GM15510 (cell line): ENCODE measurements around the gene PRX.

Experiments
- POLR2A ChIP-seq: IDR thresholded peaks from 3 replicates; pipeline ENCODE4 v1.6.1; 2011; ENCODE audit warnings: borderline replicate concordance; ENCODE audit not compliant: insufficient read length; ENCODE audit errors: extremely low read depth

Gene PRX

DNA sequence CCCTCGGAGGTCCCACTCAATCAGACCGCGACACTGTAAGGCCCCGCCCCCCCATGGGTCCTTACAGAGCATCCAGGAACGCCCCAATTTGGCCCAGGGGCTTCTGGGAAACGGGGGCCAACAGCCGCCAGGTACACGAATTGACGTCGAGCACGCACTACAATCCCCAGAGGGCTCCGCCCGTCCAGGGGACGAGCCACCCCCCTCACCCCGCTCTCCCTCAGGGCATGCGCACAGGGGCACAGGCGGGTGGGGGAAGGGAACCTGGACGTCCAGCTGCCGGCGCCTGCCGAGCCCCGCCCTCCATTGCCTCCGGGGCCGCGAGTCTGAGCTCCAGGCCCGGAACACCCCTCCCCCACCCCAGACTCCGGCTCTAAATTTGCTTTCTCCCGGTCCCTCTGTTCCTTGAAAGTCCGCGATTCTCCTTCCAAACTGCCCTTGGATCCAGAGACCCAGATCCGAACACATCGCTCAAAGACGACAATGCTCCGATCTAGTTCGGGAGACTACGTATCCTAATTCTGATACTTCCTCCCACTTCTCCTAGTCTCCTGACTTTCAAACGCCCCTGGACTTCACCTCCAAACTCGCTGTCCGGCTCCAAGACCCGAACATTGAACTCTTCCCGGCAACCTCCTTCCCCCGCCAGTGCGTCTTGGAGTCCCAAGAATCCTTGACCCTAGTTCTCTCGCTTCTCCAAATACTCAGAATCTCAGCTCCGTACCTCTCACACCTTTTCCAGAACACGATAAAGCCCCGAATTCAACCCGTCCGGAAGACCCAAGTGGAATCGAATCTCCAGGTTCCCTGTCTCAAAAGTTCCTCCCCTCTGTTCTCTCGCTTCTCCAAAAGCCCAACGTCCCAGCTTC is 30.2 kb upstream of the PRX start:
- TF ChIP-seq POLR2A = peak; percentile 48

- no peak for TF ChIP-seq POLR2A
Measured at GRCh38 chr19:40442328-40443130, 29.4 kb upstream of the PRX start.

DNA sequence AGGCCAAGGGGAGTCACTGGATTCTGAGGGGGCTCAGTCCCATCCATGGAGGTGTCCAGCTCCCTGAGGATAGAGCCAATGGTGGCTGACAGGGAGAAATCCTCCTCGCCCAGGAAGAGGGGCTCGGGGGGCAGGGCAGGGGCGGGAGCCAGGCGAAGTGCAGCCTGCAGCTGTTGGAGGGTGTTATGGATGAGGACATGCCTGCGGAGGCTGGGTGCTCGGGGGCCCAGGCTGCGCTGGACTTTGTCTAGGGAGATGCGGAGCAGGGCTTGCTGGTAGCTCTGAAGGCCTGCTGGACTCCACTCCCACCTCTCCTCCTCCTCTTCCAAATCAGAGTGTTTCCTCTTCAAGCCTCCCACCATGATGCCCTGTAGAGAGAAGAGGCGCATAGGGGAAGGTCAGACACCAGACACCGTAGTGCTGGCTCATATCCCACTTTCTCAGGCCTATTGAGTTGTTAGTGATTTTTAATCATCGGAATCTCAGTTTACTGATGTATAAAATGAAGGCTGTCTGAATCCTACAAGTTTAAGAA is 28.6 kb upstream of the PRX start:
- no peak for TF ChIP-seq POLR2A

GRCh38 chr19:40438284-40438683 is 25.1 kb upstream of the PRX start:
- TF ChIP-seq POLR2A = no peak

DNA sequence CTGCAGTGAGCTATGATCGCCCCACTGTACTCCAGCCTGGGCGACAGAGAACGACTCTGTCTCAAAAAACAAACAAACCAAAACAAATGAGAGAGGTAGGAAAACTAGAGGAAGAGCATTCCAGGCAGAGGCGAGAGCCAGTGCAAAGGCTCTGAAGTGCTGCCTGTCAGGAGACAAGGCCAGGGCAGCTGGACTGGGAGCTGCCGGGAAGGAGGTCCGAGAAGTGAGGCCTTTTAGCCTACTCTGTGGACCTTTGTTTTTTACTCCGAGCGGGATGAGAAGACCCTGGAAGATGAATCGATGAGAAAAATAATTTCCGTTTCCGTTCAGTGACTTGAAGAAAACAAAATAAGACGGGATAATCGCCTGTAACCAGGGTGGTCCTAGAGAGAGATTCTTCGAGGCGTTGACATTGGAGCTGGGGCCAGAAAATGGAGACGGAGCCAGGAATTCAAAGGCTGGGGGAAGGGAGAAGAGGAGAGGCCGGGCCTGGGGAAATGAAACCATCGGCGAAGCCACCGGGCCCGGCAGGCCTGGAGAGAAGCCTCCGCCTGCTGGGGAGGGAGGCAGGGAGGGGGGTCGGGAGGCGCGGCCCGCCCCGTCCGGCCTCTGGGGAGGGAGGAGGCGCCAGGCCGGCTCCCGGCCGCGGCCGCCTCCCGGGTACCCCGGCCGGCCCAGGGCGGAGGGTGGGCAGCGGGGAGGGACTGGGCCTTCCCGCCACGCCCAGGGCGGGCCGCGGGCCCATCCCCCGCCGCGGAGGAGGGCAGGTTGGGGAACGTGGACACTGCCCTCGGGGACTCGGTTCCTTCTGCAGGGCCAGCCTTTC is 20.4 kb upstream of the PRX start:
- peak; percentile 47 for TF ChIP-seq POLR2A

GRCh38 chr19:40431698-40432097 is 18.5 kb upstream of the PRX start:
- no peak for TF ChIP-seq POLR2A

DNA sequence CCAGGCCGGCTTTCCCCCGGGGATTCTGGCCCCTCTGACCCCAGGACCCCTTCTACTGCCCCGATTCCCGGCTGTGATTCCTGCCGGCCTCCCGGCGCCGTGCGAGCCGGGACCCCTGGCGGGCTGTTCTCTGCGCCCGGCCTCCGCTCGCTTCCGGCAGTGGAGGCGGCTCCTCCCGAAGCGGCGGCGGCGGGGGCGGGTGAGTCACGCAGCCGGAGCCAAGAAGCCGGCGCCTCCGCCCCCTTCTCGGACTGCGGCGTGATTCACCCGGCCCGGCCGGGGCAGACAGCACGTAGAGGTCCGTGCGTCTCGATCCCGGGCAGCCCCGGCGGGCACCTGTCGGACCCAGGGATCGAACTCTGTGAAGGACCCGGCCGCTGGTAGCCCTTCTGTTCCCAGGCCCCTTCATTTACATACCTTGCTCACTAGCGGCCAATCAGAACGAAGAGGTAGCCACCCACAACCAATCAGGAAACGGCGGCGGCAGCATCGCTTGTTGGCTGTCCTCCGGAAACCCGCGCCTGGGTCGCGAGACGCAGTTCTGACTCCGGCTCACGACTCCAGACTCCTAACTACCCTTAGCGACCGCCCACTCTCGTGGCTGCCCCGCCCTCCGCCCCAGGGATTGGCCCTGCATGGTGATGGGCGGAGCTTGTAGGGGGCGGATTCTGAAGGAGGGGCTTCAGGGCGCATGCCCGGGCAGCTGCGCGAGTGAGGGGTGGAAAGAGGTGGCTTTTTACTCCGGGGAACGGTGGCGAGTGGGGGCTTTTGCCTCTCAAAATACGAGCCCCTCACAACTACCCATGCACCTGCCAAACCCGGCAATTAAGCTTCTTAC is 12.5 kb upstream of the PRX start, which contains the start of gene SERTAD1:
Gene SERTAD1 (minus strand): TSS at position 543 of the 838 bp plus-strand sequence. CDS start 2,446 bp downstream, outside the sequence.
- TF ChIP-seq POLR2A = peak; percentile 99

GRCh38 chr19:40424637-40425449 is 11.7 kb upstream of the PRX start:
- no peak for TF ChIP-seq POLR2A

DNA sequence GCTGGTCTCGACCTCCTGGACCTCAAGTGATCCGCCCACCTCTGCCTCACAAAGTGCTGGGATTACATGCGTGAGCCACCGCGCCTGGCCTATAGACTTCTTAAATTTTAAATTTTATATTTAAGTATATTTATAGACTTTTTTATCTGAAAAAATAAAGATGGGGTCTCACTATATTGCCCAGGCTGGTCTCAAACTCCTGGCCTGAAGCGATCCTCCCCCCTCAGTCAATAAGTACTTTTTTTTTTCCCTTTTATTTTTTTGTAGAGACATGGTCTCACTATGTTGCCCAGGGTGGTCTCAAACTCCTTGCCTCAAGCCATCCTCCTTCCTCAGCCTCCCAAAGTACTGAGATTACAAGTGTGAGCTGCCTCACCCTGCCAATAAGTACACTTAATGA is 10.8 kb upstream of the PRX start:
- TF ChIP-seq POLR2A = no peak

GRCh38 chr19:40422748-40423566 is 9.8 kb upstream of the PRX start:
- no peak for TF ChIP-seq POLR2A

DNA sequence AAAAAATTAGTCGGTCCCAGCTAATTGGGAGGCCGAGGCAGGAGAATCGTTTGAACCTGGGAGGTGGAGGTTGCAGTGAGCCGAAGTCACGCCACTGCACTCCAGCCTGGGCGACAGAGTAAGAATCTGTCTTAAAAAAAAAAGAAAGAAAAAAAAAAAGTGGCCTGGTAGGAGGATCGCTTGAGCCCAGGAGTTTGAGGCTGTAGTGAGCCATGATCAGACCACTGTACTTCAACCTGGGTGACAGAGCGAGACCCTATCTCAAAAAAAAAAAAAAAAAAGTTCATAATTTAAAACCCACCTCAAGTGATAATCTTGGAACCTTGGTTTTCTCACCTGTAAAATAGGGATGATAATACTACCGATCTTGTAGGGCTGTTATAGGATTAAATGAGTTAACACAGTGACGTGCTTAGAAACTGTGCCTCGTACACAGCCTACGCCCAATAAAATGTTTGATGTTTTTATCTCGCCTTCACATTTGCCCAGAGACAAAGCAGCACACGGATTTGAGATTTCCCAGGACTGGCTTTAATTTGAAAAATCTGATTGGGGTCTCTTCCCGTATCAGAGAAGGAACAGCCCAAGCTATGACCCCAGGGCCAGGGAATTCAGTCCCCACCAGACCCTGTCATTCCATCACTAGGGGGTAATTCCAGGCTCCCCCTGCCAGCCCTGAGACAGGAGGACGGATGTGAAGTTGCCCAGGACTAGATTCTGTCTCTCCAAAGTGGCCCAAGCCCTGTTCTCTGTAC is 9.0 kb upstream of the PRX start:
- TF ChIP-seq POLR2A = no peak

GRCh38 chr19:40420766-40421765 is 7.9 kb upstream of the PRX start:
- peak; percentile 79 for TF ChIP-seq POLR2A
